SK-N-SH treated with all-trans-retinoic acid at 6 μM for 48 hours (cell line): ENCODE results near the gene SOD3.

ENCODE experiments used
- POU6F1 ChIP-seq: fragments of 250-450 bp; sonication (Bioruptor Pico); IDR thresholded peaks from 2 replicates; pipeline ENCODE4 v1.8.0; 2021; ENCODE audit warnings: low read depth, mild to moderate bottlenecking, moderate library complexity, borderline replicate concordance
- ZNF70 ChIP-seq: fragments of 450-650 bp; formaldehyde crosslinking; IDR thresholded peaks from 2 replicates; pipeline ENCODE4 v1.5.0; 2020; ENCODE audit warnings: mild to moderate bottlenecking, moderate library complexity

DNA sequence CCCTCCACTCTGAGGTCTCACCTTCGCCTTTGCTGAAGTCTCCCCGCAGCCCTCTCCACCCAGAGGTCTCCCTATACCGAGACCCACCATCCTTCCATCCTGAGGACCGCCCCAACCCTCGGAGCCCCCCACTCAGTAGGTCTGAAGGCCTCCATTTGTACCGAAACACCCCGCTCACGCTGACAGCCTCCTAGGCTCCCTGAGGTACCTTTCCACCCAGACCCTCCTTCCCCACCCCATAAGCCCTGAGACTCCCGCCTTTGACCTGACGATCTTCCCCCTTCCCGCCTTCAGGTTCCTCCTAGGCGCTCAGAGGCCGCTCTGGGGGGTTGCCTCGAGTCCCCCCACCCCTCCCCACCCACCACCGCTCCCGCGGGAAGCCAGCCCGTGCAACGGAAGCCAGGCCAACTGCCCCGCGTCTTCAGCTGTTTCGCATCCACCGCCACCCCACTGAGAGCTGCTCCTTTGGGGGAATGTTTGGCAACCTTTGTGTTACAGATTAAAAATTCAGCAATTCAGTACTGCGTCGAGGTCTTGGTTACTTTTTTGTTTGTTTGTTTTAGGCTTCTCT is 5.0 kb downstream of the SOD3 start:
- TF ChIP-seq POU6F1 (CRISPR knock-in tag) (no peak), ZNF70 (CRISPR knock-in tag) (no peak)
